ENCODE results near the gene RANBP10.

- TF ChIP-seq ZFP90 (CRISPR knock-in tag; IDR thresholded peaks at IDR 0.05; ENCODE audit: borderline replicate concordance) (peak; percentile 92), ZKSCAN8 (CRISPR knock-in tag; IDR thresholded peaks at IDR 0.05; ENCODE audit: borderline replicate concordance) (0 out of 2 replicates have a peak, but pooled peaks have one; percentile 18), ZUFSP (CRISPR knock-in tag; IDR thresholded peaks at IDR 0.05; ENCODE audit: borderline replicate concordance) (no peak), HNRNPK (IDR thresholded peaks at IDR 0.05; ENCODE audit: low read depth, low read length, poor library complexity, severe bottlenecking) (no peak), ZNF605 (CRISPR knock-in tag; IDR thresholded peaks at IDR 0.05) (peak; percentile 99), NR2F6 (IDR thresholded peaks at IDR 0.05) (no peak), NR2F6 (CRISPR knock-in tag; IDR thresholded peaks at IDR 0.05) (no peak)
These were observed 27.3 kb upstream of the RANBP10 start for GRCh38 chr16:67833415-67834241.

Measured in HepG2 (cell line).